Astrocyte of the spinal cord (primary cell): ENCODE data around the gene APEH.

Experiments used
- DNase-seq: peaks from one replicate; pipeline ENCODE4 v3.0.0; 2011; ENCODE audit warnings: low read depth, low spot score
- H3K4me3 ChIP-seq: 2 replicates; pipeline ENCODE4 v1.5.1; 2011; ENCODE audit warnings: low read depth, mild to moderate bottlenecking, low read length, moderate library complexity
- in situ Hi-C: cut with HindIII; loops from 2 replicates; pipeline ENCODE4 v1.10.0; 2017; ENCODE audit warnings: low sequenced_read_pairs
- TF ChIP-seq, protein P1 (sequence below): IDR thresholded peaks from 2 replicates; pipeline ENCODE4 v1.5.1; 2012; ENCODE audit warnings: low read depth, mild to moderate bottlenecking, low read length, inconsistent platforms

The APEH gene

DNA sequence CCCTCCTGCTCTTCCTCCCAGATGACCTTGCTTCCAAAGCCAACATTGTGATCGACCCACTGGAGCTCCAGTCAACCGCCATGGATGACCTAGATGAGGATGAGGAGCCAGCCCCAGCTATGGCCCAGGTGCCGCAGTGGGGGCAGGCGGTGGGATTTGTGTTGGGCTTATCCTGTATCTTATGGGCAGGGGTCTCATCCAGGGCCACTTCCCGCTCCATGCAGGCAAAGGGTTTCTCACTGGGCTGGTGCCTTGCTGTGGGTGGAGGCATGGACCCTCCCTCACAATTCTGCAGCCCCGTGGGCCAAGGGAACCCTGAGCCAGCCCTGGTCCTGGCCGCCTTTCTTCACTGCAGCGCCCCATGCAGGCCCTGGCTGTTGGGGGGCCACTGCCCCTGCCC is 30.5 kb downstream of the APEH start:
- TF ChIP-seq, protein P1, sequence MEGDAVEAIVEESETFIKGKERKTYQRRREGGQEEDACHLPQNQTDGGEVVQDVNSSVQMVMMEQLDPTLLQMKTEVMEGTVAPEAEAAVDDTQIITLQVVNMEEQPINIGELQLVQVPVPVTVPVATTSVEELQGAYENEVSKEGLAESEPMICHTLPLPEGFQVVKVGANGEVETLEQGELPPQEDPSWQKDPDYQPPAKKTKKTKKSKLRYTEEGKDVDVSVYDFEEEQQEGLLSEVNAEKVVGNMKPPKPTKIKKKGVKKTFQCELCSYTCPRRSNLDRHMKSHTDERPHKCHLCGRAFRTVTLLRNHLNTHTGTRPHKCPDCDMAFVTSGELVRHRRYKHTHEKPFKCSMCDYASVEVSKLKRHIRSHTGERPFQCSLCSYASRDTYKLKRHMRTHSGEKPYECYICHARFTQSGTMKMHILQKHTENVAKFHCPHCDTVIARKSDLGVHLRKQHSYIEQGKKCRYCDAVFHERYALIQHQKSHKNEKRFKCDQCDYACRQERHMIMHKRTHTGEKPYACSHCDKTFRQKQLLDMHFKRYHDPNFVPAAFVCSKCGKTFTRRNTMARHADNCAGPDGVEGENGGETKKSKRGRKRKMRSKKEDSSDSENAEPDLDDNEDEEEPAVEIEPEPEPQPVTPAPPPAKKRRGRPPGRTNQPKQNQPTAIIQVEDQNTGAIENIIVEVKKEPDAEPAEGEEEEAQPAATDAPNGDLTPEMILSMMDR, result no peak
- no peak for DNase-seq
- no peak overlapping the region for H3K4me3 ChIP-seq
- in situ Hi-C loops, result no loop called here

DNA sequence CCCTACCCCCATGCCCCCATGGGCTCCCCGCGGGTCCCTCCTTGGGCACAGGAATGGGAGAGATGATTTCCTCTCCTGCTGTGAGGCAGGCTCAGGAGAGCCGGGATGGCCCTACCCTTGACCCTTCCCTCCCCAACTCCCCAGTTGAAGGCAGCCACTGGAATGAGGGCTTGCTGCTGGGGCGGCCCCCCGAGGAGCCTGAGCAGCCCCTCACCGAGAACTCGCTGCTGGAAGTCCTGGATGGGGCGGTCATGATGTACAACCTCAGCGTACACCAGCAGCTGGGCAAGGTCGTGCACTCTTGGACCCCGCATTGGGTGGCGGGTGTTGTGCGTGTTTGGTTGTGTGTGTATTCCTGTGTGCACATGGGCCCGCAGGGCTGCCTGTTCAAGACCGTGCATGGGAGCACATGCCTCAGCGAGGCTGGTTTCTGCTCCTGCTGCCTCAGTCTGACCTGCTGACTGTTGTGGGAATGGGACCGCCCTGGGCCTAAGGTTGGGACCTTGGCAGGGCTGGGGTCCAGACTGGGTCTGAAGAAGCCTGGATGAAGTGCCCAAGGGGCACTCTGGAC is 31.3 kb downstream of the APEH start:
- no peak overlapping the region for H3K4me3 ChIP-seq
- TF ChIP-seq, protein P1, result no peak
- in situ Hi-C loops, result no loop called here
- DNase-seq, result no peak

DNA sequence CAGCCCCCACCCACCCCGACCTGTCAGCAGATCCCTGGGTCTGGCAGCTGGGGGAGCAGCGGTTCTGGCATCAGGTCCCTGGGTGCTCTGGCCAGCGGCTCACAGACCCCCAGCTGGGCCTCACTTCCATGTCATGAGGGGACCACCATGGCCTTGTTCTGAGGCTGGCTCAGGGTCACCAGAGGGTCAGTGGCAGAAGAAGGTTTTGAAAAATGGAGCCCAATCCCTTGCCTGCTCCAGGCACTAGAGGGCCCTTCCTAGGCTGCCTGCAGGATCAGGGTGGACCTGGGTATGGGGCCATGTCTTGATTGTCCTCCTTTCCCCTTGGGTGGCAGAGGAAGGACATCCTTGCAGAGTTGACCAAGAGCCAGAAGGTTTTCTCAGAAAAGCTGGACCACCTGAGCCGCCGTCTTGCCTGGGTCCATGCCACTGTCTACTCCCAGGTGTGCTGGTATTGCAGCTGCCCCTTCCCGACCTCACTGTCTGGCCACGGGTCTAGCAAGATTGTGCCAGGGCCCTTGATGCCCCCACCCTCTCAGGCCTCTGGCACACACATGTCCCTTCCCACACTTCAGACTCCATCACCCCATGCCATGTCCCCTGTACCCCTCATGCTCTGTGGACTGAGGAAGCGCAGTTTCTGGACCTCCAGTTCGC is 32.4 kb downstream of the APEH start:
- TF ChIP-seq, protein P1, result no peak
- in situ Hi-C loops, result no loop called here
- H3K4me3 ChIP-seq, result no peak overlapping the region
- DNase-seq, result no peak

DNA sequence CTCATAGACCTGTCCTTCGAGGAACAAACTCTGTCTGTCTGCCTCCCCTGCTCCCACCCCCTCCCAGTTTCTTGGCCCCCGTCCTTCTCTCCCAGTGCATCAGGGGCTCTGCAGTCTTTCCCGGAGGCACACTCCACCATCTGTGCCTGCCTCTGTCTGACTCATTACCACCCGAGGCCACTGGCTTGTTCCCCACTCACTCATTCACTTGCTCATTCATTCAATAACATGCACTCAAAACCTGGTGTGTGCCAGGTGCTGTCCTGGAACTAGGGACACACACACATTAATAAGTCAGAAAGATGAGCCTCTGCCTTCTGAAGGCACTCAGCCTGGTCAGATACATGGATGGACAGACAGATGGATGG is 32.9 kb downstream of the APEH start:
- in situ Hi-C loops, result no loop called here
- TF ChIP-seq, protein P1, result no peak
- peak; percentile 26 for DNase-seq

DNA sequence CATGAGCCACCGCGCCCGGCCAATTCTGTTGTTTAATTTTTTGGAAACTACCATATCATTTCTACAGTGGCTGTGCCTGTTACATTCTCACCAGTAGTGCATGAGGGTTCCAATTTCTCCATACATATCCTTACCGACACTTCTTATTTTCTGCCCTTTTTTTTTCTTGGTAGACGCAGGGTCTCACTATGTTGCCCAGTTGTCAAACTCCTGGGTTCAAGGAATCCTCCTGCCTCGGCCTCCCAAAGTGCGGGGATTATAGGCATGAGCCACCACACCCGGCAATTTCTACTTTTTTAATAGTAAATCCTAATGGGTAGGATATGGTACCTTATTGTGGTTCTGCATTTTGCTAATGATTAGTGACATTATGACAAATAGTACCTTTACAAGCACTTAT is 35.7 kb downstream of the APEH start:
- no peak overlapping the region for H3K4me3 ChIP-seq
- in situ Hi-C loops, result no loop called here
- TF ChIP-seq, protein P1, result no peak
- DNase-seq, result no peak

More for the DNA sequence above, 32.9 kb downstream of the APEH start:
- no peak overlapping the region for H3K4me3 ChIP-seq

DNA sequence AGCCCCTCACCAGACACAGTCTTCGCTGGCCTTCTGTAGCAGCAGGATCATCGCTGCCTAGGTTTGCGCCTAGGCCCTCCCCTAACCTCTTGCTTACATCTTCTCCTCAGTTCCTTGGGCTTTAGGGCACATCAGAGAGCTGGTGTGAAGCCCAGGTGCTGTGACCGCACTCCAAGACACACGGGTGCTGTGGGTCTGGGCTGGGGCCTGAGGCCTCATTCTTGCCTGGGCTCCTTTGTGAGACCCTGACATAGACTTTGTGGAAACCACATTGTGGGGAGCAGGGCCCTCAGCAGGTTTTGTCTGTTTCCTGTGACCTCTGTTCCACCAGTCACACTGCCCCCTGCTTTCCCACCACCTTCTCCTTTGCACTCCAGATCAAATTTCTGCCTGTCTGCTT is 37.3 kb downstream of the APEH start:
- in situ Hi-C loops, result no loop called here
- DNase-seq, result no peak
- TF ChIP-seq, protein P1, result no peak
- no peak overlapping the region for H3K4me3 ChIP-seq
